IMR-90 (cell line): ENCODE data around the gene MLXIPL. TPM values are rescaled to one million over a fixed set of nuclear protein-coding genes. Genes with fewer than 3 reads are reported as not detected.

Experiments used
- ATAC-seq: fragments of 200-7000 bp; cut with Tn5 transposase; 2 replicates; pipeline ENCODE4 v1.9.1; 2020; ENCODE audit warnings: low read depth, mild to moderate bottlenecking, moderate library complexity
- BruUV-seq: library from RNA; stranded (reverse); fragments of 400-500 nt; replicated peaks from 2 replicates; lab custom pipeline; 2021; lab: Mats Ljungman, UMichigan
- CTCF ChIA-PET: fragments of 300-600 bp; formaldehyde crosslinking; extraction: SDS; loops from one replicate; lab custom pipeline; 2021; ENCODE audit warnings: antibody characterized with exemption; lab: Yijun Ruan, JAX
- POLR2A ChIA-PET: fragments of 300-600 bp; sonication (Branson Sonifier 250); formaldehyde crosslinking; loops from one replicate; lab custom pipeline; 2022; ENCODE audit warnings: antibody characterized with exemption; ENCODE audit not compliant: unreplicated experiment; lab: Charles Lee
- DNase-seq: peaks from one replicate; pipeline ENCODE4 v3.0.0; 2013
- H2AFZ ChIP-seq: replicated peaks from 2 replicates; pipeline ENCODE3; 2013; ENCODE audit warnings: low read length, mild to moderate bottlenecking; ENCODE audit not compliant: poor library complexity
- H2AK5ac ChIP-seq: 2 replicates; pipeline ENCODE4 v1.6.1; 2013; ENCODE audit warnings: low read depth, low read length, inconsistent platforms
- H2AK9ac ChIP-seq: replicated peaks from 2 replicates; pipeline ENCODE3; 2013; ENCODE audit warnings: mild to moderate bottlenecking, low read depth, low read length, moderate library complexity; ENCODE audit not compliant: poor library complexity
- H2BK120ac ChIP-seq: 2 replicates; pipeline ENCODE4 v1.6.1; 2013; ENCODE audit warnings: low read depth, low read length, inconsistent platforms
- H2BK15ac ChIP-seq: 3 replicates; pipeline ENCODE4 v1.6.1; 2013; ENCODE audit warnings: low read depth, low read length, inconsistent platforms
- H2BK20ac ChIP-seq: 2 replicates; pipeline ENCODE4 v1.6.1; 2013; ENCODE audit warnings: low read depth, mild to moderate bottlenecking, inconsistent platforms, low read length, moderate library complexity
- H2BK5ac ChIP-seq: 2 replicates; pipeline ENCODE4 v1.6.1; 2013; ENCODE audit warnings: mild to moderate bottlenecking, low read depth, low read length, inconsistent platforms; ENCODE audit not compliant: poor library complexity, severe bottlenecking
- H3K14ac ChIP-seq: replicated peaks from 2 replicates; pipeline ENCODE4 v1.6.1; 2013; ENCODE audit warnings: low read depth, low read length, inconsistent platforms
- H3K18ac ChIP-seq: 2 replicates; pipeline ENCODE4 v1.6.1; 2013; ENCODE audit warnings: low read depth, low read length, control low read depth
- H3K23ac ChIP-seq: 2 replicates; pipeline ENCODE4 v1.6.1; 2013; ENCODE audit warnings: low read depth, low read length, inconsistent platforms
- H3K27ac ChIP-seq: 2 replicates; pipeline ENCODE4 v1.5.1; 2013; ENCODE audit warnings: mild to moderate bottlenecking, control low read depth, low read length; ENCODE audit not compliant: insufficient read depth
- H3K27me3 ChIP-seq: 2 replicates; pipeline ENCODE4 v1.6.1; 2013; ENCODE audit warnings: low read length; ENCODE audit not compliant: control insufficient read depth, insufficient read depth
- H3K36me3 ChIP-seq: 2 replicates; pipeline ENCODE4 v1.6.1; 2013; ENCODE audit warnings: low read length, mixed read lengths; ENCODE audit not compliant: control insufficient read depth, insufficient read depth
- H3K4ac ChIP-seq: 2 replicates; pipeline ENCODE4 v1.6.1; 2013; ENCODE audit warnings: low read depth, low read length, inconsistent platforms
- H3K4me1 ChIP-seq: 2 replicates; pipeline ENCODE4 v1.6.1; 2013; ENCODE audit warnings: low read length, mixed read lengths; ENCODE audit not compliant: control insufficient read depth, insufficient read depth
- H3K4me2 ChIP-seq: 2 replicates; pipeline ENCODE4 v1.6.1; 2013; ENCODE audit warnings: low read depth, mild to moderate bottlenecking, control low read depth, low read length, moderate library complexity
- H3K4me3 ChIP-seq: 2 replicates; pipeline ENCODE4 v1.5.1; 2013; ENCODE audit warnings: low read depth, mild to moderate bottlenecking, control low read depth, low read length, moderate library complexity; ENCODE audit not compliant: insufficient read depth
- H3K56ac ChIP-seq: 2 replicates; pipeline ENCODE4 v1.6.1; 2013; ENCODE audit warnings: low read length, inconsistent platforms; ENCODE audit not compliant: insufficient read depth; ENCODE audit errors: extremely low read depth
- H3K79me1 ChIP-seq, 2 experiments: 2 replicates each; pipeline ENCODE4 v1.6.1; 2013; ENCODE audit warnings: low read length in 2 of 2, inconsistent platforms in 1 of 2, low read depth in 1 of 2
- H3K9ac ChIP-seq: 2 replicates; pipeline ENCODE4 v1.6.1; 2013; ENCODE audit warnings: low read depth, low read length, control low read depth
- H3K9me1 ChIP-seq: 2 replicates; pipeline ENCODE4 v1.6.1; 2013; ENCODE audit warnings: low read length, inconsistent platforms; ENCODE audit not compliant: insufficient read depth
- H3K9me3 ChIP-seq: 2 replicates; pipeline ENCODE4 v1.6.1; 2013; ENCODE audit warnings: low read length; ENCODE audit not compliant: control insufficient read depth, insufficient read depth
- H4K20me1 ChIP-seq: 2 replicates; pipeline ENCODE4 v1.6.1; 2013; ENCODE audit warnings: low read length, inconsistent platforms; ENCODE audit not compliant: insufficient read depth
- H4K5ac ChIP-seq: 2 replicates; pipeline ENCODE4 v1.6.1; 2013; ENCODE audit warnings: mild to moderate bottlenecking, low read depth, low read length, control low read depth
- H4K8ac ChIP-seq, 2 experiments: 2 replicates each; pipeline ENCODE4 v1.6.1; 2013; ENCODE audit warnings: low read depth in 2 of 2, low read length in 2 of 2, control low read depth in 1 of 2, inconsistent platforms in 1 of 2
- H4K91ac ChIP-seq: 2 replicates; pipeline ENCODE4 v1.6.1; 2013; ENCODE audit warnings: low read depth, low read length, inconsistent platforms; ENCODE audit not compliant: insufficient read depth
- BHLHE40 ChIP-seq: fragments of 150-350 bp; IDR thresholded peaks from 2 replicates; pipeline ENCODE4 v1.6.1; 2016; ENCODE audit warnings: mild to moderate bottlenecking, low read depth, low read length
- CEBPB ChIP-seq: IDR thresholded peaks from 2 replicates; pipeline ENCODE4 v1.6.1; 2012; ENCODE audit warnings: low read depth, low read length, improper control_type of control experiment
- CHD1 ChIP-seq: IDR thresholded peaks from 2 replicates; pipeline ENCODE4 v1.6.1; 2012; ENCODE audit warnings: low read depth, low read length, improper control_type of control experiment
- CTCF ChIP-seq: conservative IDR thresholded peaks from 2 replicates; pipeline ENCODE4 v1.5.1; 2012; ENCODE audit warnings: mild to moderate bottlenecking, low read depth, low read length, improper control_type of control experiment
- ELK1 ChIP-seq: fragments of 150-350 bp; IDR thresholded peaks from 2 replicates; pipeline ENCODE4 v1.6.1; 2016; ENCODE audit warnings: low read depth, mild to moderate bottlenecking, low read length, moderate library complexity, borderline replicate concordance
- FOS ChIP-seq: fragments of 150-350 bp; IDR thresholded peaks from 2 replicates; pipeline ENCODE4 v1.6.1; 2016; ENCODE audit warnings: low read depth, low read length
- MAFK ChIP-seq: IDR thresholded peaks from 2 replicates; pipeline ENCODE4 v1.6.1; 2012; ENCODE audit warnings: low read depth, low read length, improper control_type of control experiment
- MAZ ChIP-seq: IDR thresholded peaks from 2 replicates; pipeline ENCODE4 v1.6.1; 2012; ENCODE audit warnings: low read depth, mild to moderate bottlenecking, low read length, improper control_type of control experiment, moderate library complexity, borderline replicate concordance
- MXI1 ChIP-seq: IDR thresholded peaks from 2 replicates; pipeline ENCODE4 v1.6.1; 2012; ENCODE audit warnings: low read depth, mild to moderate bottlenecking, low read length, moderate library complexity, borderline replicate concordance
- NFE2L2 ChIP-seq: fragments of 150-350 bp; IDR thresholded peaks from 2 replicates; pipeline ENCODE4 v1.6.1; 2016; ENCODE audit warnings: low read depth, mild to moderate bottlenecking, low read length
- POLR2A ChIP-seq: IDR thresholded peaks from 2 replicates; pipeline ENCODE4 v1.6.1; 2012; ENCODE audit warnings: mild to moderate bottlenecking, low read depth, low read length
- RAD21 ChIP-seq: IDR thresholded peaks from 2 replicates; pipeline ENCODE4 v1.6.1; 2012; ENCODE audit warnings: low read length, improper control_type of control experiment
- RCOR1 ChIP-seq: IDR thresholded peaks from 2 replicates; pipeline ENCODE4 v1.6.1; 2012; ENCODE audit warnings: mild to moderate bottlenecking, low read length, improper control_type of control experiment; ENCODE audit not compliant: insufficient replicate concordance
- RFX5 ChIP-seq: IDR thresholded peaks from 2 replicates; pipeline ENCODE4 v1.8.0; 2012; ENCODE audit warnings: low read depth, mild to moderate bottlenecking, low read length, moderate library complexity
- SMC3 ChIP-seq: fragments of 150-350 bp; IDR thresholded peaks from 2 replicates; pipeline ENCODE4 v1.6.1; 2016; ENCODE audit warnings: low read depth, mild to moderate bottlenecking, antibody characterized with exemption, low read length, moderate library complexity
- USF2 ChIP-seq: fragments of 150-350 bp; IDR thresholded peaks from 2 replicates; pipeline ENCODE4 v1.6.1; 2017; ENCODE audit warnings: mild to moderate bottlenecking, antibody characterized with exemption, low read length, low read depth
- WGBS, 2 experiments: methylation state at CpG; one replicate each; pipeline versions ENCODE4 v1.1.5 to v1.1.7; 2013; ENCODE audit warnings: missing lambda C conversion rate in 2 of 2; ENCODE audit not compliant: insufficient read length in 1 of 2; ENCODE audit errors: extremely low coverage in 2 of 2; 5-methylcytosine and 5-hydroxymethylcytosine counted together
- dilution Hi-C: fragments of 300-500 bp; cut with HindIII; formaldehyde crosslinking; loops from one replicate; pipeline ENCODE4 v1.14.3; 2018; ENCODE audit warnings: low sequenced_read_pairs; ENCODE audit not compliant: unreplicated experiment
- in situ Hi-C: fragments of 300-500 bp; cut with MboI; formaldehyde crosslinking; loops from 3 replicates; pipeline ENCODE4 v1.14.3; 2019; ENCODE audit warnings: low sequenced_read_pairs, inconsistent platforms, mixed read lengths
- intact Hi-C: fragments of 100-400 bp; cut with micrococcal nuclease; formaldehyde crosslinking; loops from 2 replicates; pipeline ENCODE4 v1.10.0; 2022
- polyA plus RNA-seq, 3 experiments: library from polyadenylated mRNA; depleted of rRNA; stranded (reverse); fragments of >200 nt; gene quantifications; 2 replicates each; pipeline ENCODE4 v1.2.3, GENCODE V29; 2012; ENCODE audit warnings: low replicate concordance in 1 of 3
- total RNA-seq: library from RNA; depleted of rRNA; stranded (reverse); fragments of >200 nt; gene quantifications from 2 replicates; pipeline ENCODE4 v1.2.3, GENCODE V29; 2012

Gene MLXIPL
- total and polyA plus RNA-seq, 2 of the 4 experiments (the other 2 are of a cell fraction), result not detected

GRCh38 chr7:73572767-73573186 lies 51.5 kb downstream of the MLXIPL start:
- no peak for DNase-seq
- Histone ChIP-seq H3K56ac (no peak overlapping the region), H2BK15ac (no peak overlapping the region), H3K27me3 (no peaks in the 10 kb centered on the region), H3K4me3 (no peak overlapping the region), H4K5ac (no peak overlapping the region), H3K23ac (no peak overlapping the region), H3K9ac (no peak overlapping the region), H3K27ac (no peak overlapping the region), H2AFZ (no peak overlapping the region), H3K9me1 (peaks cover 13% of the 10 kb centered on the region), H3K4me1 (peaks cover 6% of the 10 kb centered on the region), H4K8ac (no peak overlapping the region), H4K20me1 (peaks cover 33% of the 10 kb centered on the region), H3K36me3 (peaks cover 51% of the 10 kb centered on the region), H3K4me2 (no peak overlapping the region), H3K9me3 (no peaks in the 10 kb centered on the region), H3K18ac (no peak overlapping the region), H4K91ac (no peak overlapping the region), H2AK5ac (no peak overlapping the region), H2AK9ac (no peak overlapping the region), H3K79me1 (peaks cover 28 to 59% of the 10 kb centered on the region in 2 experiments), H3K14ac (no peak overlapping the region), H2BK20ac (no peak overlapping the region), H2BK5ac (no peak overlapping the region), H2BK120ac (no peak overlapping the region), H3K4ac (no peak overlapping the region)
- TF ChIP-seq NFE2L2, result no peak
- TF ChIP-seq POLR2A, result no peak
- no peak for TF ChIP-seq CTCF
- no peak for TF ChIP-seq ELK1
- no peak for TF ChIP-seq CEBPB
- no peak for TF ChIP-seq FOS
- TF ChIP-seq RAD21, result no peak
- no peak for TF ChIP-seq USF2
- TF ChIP-seq MAFK, result no peak
- TF ChIP-seq BHLHE40, result no peak
- no peak for TF ChIP-seq SMC3
- no peak for TF ChIP-seq MXI1
- no peak for TF ChIP-seq RFX5
- TF ChIP-seq MAZ, result no peak
- no peak for TF ChIP-seq CHD1
- no peak for TF ChIP-seq RCOR1
- dilution Hi-C loops (no loop called here), intact Hi-C loops (no loop called here), in situ Hi-C loops (no loop called here)
- BruUV-seq, result no TSS peak
- POLR2A ChIA-PET, result no interaction called here
- ATAC-seq, result no peak
- CTCF ChIA-PET, result no interaction called here
- WGBS, 2 experiments, result no CpG with 5 or more reads among the region's 6 CpGs
